CD14-positive monocyte (primary cell): Measurements from ENCODE around the gene KCTD21. TPM values are rescaled to one million over a fixed set of nuclear protein-coding genes. Genes with fewer than 3 reads are reported as not detected.

Source experiments
- DNase-seq, 3 donors: peaks; one replicate each; pipeline ENCODE4 v3.0.0-alpha.2; 2011 to 2022
- H2AFZ ChIP-seq: 2 replicates; pipeline ENCODE4 v1.6.0; 2012; ENCODE audit warnings: mild to moderate bottlenecking, low read depth, low read length, inconsistent platforms; ENCODE audit not compliant: insufficient read depth, poor library complexity, severe bottlenecking
- H3K27ac ChIP-seq, 2 donors: 1 replicate in 1 of 2; 2 replicates in 1 of 2; pipeline ENCODE4 v1.5.1; 2012 to 2013; ENCODE audit warnings: low read length in 2 of 2, control low read depth in 1 of 2, inconsistent platforms in 1 of 2, low read depth in 1 of 2, mild to moderate bottlenecking in 1 of 2
- H3K27me3 ChIP-seq, 2 donors: one replicate each; pipeline versions ENCODE4 v1.6.0 to v1.6.1; 2011 to 2013; ENCODE audit warnings: low read length in 2 of 2; ENCODE audit not compliant: control insufficient read depth in 2 of 2, insufficient read depth in 2 of 2
- H3K36me3 ChIP-seq, 2 donors: replicated peaks in 1 of 2; 1 replicate in 1 of 2; 2 replicates in 1 of 2; pipeline versions ENCODE4 v1.5.1 to v1.6.1; 2012 to 2013; ENCODE audit warnings: low read length in 2 of 2, control low read depth in 1 of 2, inconsistent platforms in 1 of 2, mild to moderate bottlenecking in 1 of 2; ENCODE audit not compliant: insufficient read depth in 2 of 2, control insufficient read depth in 1 of 2
- H3K4me1 ChIP-seq, 2 donors: 1 replicate in 1 of 2; 2 replicates in 1 of 2; pipeline versions ENCODE4 v1.5.1 to v1.6.1; 2012 to 2013; ENCODE audit warnings: low read length in 2 of 2, control low read depth in 1 of 2, inconsistent platforms in 1 of 2, mild to moderate bottlenecking in 1 of 2, moderate library complexity in 1 of 2; ENCODE audit not compliant: insufficient read depth in 2 of 2, control insufficient read depth in 1 of 2
- H3K4me2 ChIP-seq: replicated peaks from 2 replicates; pipeline ENCODE3; 2012; ENCODE audit warnings: low read length, moderate library complexity, mild to moderate bottlenecking; ENCODE audit not compliant: poor library complexity, severe bottlenecking; ENCODE audit errors: extremely low read depth
- H3K4me3 ChIP-seq, 3 experiments: fragments of 200-600 bp in 1 of 3; sonication (generic) in 1 of 3; replicated peaks in 1 of 3; 1 replicate in 2 of 3; 2 replicates in 1 of 3; pipeline ENCODE4 v1.5.1; 2011 to 2013; ENCODE audit warnings: low read length in 3 of 3, mild to moderate bottlenecking in 3 of 3, control low read depth in 2 of 3, low read depth in 2 of 3, inconsistent platforms in 1 of 3, moderate library complexity in 1 of 3
- H3K79me2 ChIP-seq: 2 replicates; pipeline ENCODE4 v1.6.0; 2012; ENCODE audit warnings: mild to moderate bottlenecking, control low read depth, inconsistent platforms, low read length, moderate library complexity; ENCODE audit not compliant: insufficient read depth
- H3K9ac ChIP-seq: 2 replicates; pipeline ENCODE4 v1.6.0; 2017; ENCODE audit warnings: low read length, mild to moderate bottlenecking; ENCODE audit not compliant: insufficient read depth, poor library complexity, severe bottlenecking
- H3K9me3 ChIP-seq, 2 donors: replicated peaks in 1 of 2; 1 replicate in 1 of 2; 2 replicates in 1 of 2; pipeline versions ENCODE4 v1.5.1 to v1.6.1; 2012 to 2013; ENCODE audit warnings: low read length in 2 of 2, control low read depth in 1 of 2; ENCODE audit not compliant: control insufficient read depth in 1 of 2, insufficient read depth in 1 of 2
- H4K20me1 ChIP-seq: 2 replicates; pipeline ENCODE4 v1.6.0; 2012; ENCODE audit warnings: mild to moderate bottlenecking, low read length, control low read depth, moderate library complexity; ENCODE audit not compliant: insufficient read depth
- H3K27ac Mint-ChIP-seq, 7 donors: one replicate each; pipeline ENCODE4 v1.8.0; 2020; ENCODE audit warnings: mild to moderate bottlenecking in 7 of 7, mixed read lengths in 7 of 7, moderate library complexity in 6 of 7, inconsistent platforms in 2 of 7
- H3K27me3 Mint-ChIP-seq, 3 donors: one replicate each; pipeline ENCODE4 v1.8.0; 2021 to 2022; ENCODE audit warnings: low read depth in 3 of 3, mild to moderate bottlenecking in 3 of 3, mixed read lengths in 3 of 3, moderate library complexity in 3 of 3, inconsistent platforms in 1 of 3
- H3K36me3 Mint-ChIP-seq, 2 donors: one replicate each; pipeline ENCODE4 v1.8.0; 2020; ENCODE audit warnings: mixed read lengths in 2 of 2, inconsistent platforms in 1 of 2, mild to moderate bottlenecking in 1 of 2
- H3K4me1 Mint-ChIP-seq: one replicate; pipeline ENCODE4 v1.8.0; 2020; ENCODE audit warnings: mild to moderate bottlenecking, mixed read lengths
- H3K4me3 Mint-ChIP-seq, 2 donors: one replicate each; pipeline ENCODE4 v1.8.0; 2020; ENCODE audit warnings: mild to moderate bottlenecking in 2 of 2, mixed read lengths in 2 of 2, moderate library complexity in 1 of 2
- H3K9me3 Mint-ChIP-seq, 7 donors: one replicate each; pipeline ENCODE4 v1.8.0; 2020 to 2022; ENCODE audit warnings: mixed read lengths in 7 of 7, mild to moderate bottlenecking in 6 of 7, moderate library complexity in 6 of 7, inconsistent platforms in 2 of 7
- CTCF ChIP-seq: fragments of 200-600 bp; IDR thresholded peaks from one replicate; pipeline ENCODE4 v1.8.0; 2022; ENCODE audit warnings: antibody characterized with exemption, mild to moderate bottlenecking
- WGBS: methylation state at CpG from one replicate; pipeline ENCODE4 v1.1.5; 2013; ENCODE audit warnings: missing lambda C conversion rate; ENCODE audit not compliant: insufficient coverage; 5-methylcytosine and 5-hydroxymethylcytosine counted together
- intact Hi-C, 2 donors: fragments of 100-400 bp; cut with micrococcal nuclease; formaldehyde crosslinking; loops; one replicate each; pipeline versions ENCODE4 v1.15.0 to v1.15.1; 2023
- polyA plus RNA-seq, 3 donors: library from polyadenylated mRNA; depleted of rRNA in 1 of 3; unstranded in 2 of 3; stranded (reverse) in 1 of 3; fragments of 300-500 nt in 2 of 3; fragments of >200 nt in 1 of 3; fragmentation: Illumina TruSeq in 2 of 3; gene quantifications; 1 replicate in 2 of 3; 2 replicates in 1 of 3; pipeline ENCODE4 v1.2.3, GENCODE V29; 2012 to 2021

KCTD21 gene
- polyA plus RNA-seq, 3 donors, result 3.2 to 9.2 (median 5.2) TPM

GRCh38 chr11:78202733-78203167 is 14.3 kb upstream of the KCTD21 start:
- intact Hi-C loops, result no loop called here
- WGBS, result 0% methylated on average over 3 of the region's 3 CpGs

GRCh38 chr11:78201096-78201818 is 12.8 kb upstream of the KCTD21 start:
- DNase-seq, result no peak
- Histone ChIP-seq H3K79me2 (no peaks in the 10 kb centered on the region), H3K4me3 (no peak overlapping the region), H2AFZ (no peak overlapping the region), H3K27ac (no peak overlapping the region), H3K4me1 (peaks cover 13 to 19% of the 10 kb centered on the region in 2 donors), H3K4me2 (no peak overlapping the region), H3K9me3 (no peaks in the 10 kb centered on the region), H3K36me3 (peaks cover 16 to 70% of the 10 kb centered on the region in 2 donors), H3K27me3 (no peaks in the 10 kb centered on the region), H4K20me1 (no peaks in the 10 kb centered on the region), H3K9ac (no peak overlapping the region)
- Mint-ChIP-seq H3K4me3 (no peak overlapping the region), H3K27me3 (peaks cover 0 to 2% (median 1%) of the 10 kb centered on the region in 3 donors), H3K4me1 (peaks cover 21% of the 10 kb centered on the region), H3K9me3 (peaks cover 0 to 2% (median 0%) of the 10 kb centered on the region in 7 donors), H3K27ac (peak overlapping the region in 2 of 7 donors; percentile 32 to 55), H3K36me3 (peaks cover 61 to 65% of the 10 kb centered on the region in 2 donors)
- no peak for TF ChIP-seq CTCF
- 87% methylated on average over 6 of the region's 9 CpGs for WGBS
- intact Hi-C loops, result no loop called here

More at GRCh38 chr11:78202733-78203167, 14.3 kb upstream of the KCTD21 start:
- no peak for TF ChIP-seq CTCF
- H3K36me3 ChIP-seq, result peaks cover 16 to 82% of the 10 kb centered on the region in 2 donors
- Mint-ChIP-seq H3K36me3 (peaks cover 63 to 69% of the 10 kb centered on the region in 2 donors), H3K4me3 (peak overlapping the region; percentile 14 to 66), H3K27ac (peak overlapping the region; percentile 35 to 91 (median 73)), H3K4me1 (peaks cover 14% of the 10 kb centered on the region), H3K27me3 (peaks cover 0 to 3% (median 0%) of the 10 kb centered on the region in 3 donors), H3K9me3 (no peaks in the 10 kb centered on the region)
- H4K20me1 ChIP-seq, result no peaks in the 10 kb centered on the region
- peak overlapping the region in 1 of 2 donors; percentile 5 for H3K27ac ChIP-seq
- no peak for DNase-seq
- H3K27me3 ChIP-seq, result no peaks in the 10 kb centered on the region
- no peaks in the 10 kb centered on the region for H3K79me2 ChIP-seq
- no peak overlapping the region for H3K4me3 ChIP-seq
- H3K4me2 ChIP-seq, result peak overlapping the region; percentile 1
- H3K4me1 ChIP-seq, result peaks cover 10 to 13% of the 10 kb centered on the region in 2 donors
- H2AFZ ChIP-seq, result no peak overlapping the region
- no peaks in the 10 kb centered on the region for H3K9me3 ChIP-seq
- H3K9ac ChIP-seq, result no peak overlapping the region
